22Rv1 (cell line): ENCODE data around the gene TNNC2.

Experiments
- H3K27ac ChIP-seq: fragments of 450-650 bp; 2 replicates; pipeline ENCODE4 v1.5.1; 2017
- CTCF ChIP-seq: fragments of 450-650 bp; IDR thresholded peaks from 2 replicates; pipeline ENCODE4 v1.5.1; 2017; ENCODE audit warnings: mild to moderate bottlenecking
- ZFX ChIP-seq: fragments of 450-650 bp; IDR thresholded peaks from 2 replicates; pipeline ENCODE4 v1.6.1; 2017; ENCODE audit warnings: antibody characterized with exemption, borderline replicate concordance

TNNC2 gene

GRCh38 chr20:45817376-45818194 lies 9.5 kb downstream of the TNNC2 start:
- peak overlapping the region; percentile 32 for H3K27ac ChIP-seq
- TF ChIP-seq CTCF (no peak), ZFX (no peak)

GRCh38 chr20:45816951-45817350 lies 10.2 kb downstream of the TNNC2 start:
- no peak for TF ChIP-seq CTCF
- TF ChIP-seq ZFX, result no peak
- peak overlapping the region; percentile 32 for H3K27ac ChIP-seq

GRCh38 chr20:45814314-45814713 lies 12.8 kb downstream of the TNNC2 start:
- H3K27ac ChIP-seq, result no peak overlapping the region
- TF ChIP-seq CTCF, result no peak
- TF ChIP-seq ZFX, result no peak

- no peak for TF ChIP-seq CTCF
- TF ChIP-seq ZFX, result no peak
- peak overlapping the region; percentile 77 for H3K27ac ChIP-seq
Measured at GRCh38 chr20:45813489-45813888, 13.6 kb downstream of the TNNC2 start.

GRCh38 chr20:45813006-45813340 lies 14.1 kb downstream of the TNNC2 start:
- peak overlapping the region; percentile 77 for H3K27ac ChIP-seq
- TF ChIP-seq CTCF (no peak), ZFX (no peak)

GRCh38 chr20:45812157-45813005 lies 14.7 kb downstream of the TNNC2 start, which contains the start of gene UBE2C:
Gene UBE2C (plus strand): TSS chr20:45812644. CDS start chr20:45812696, 52 bp downstream.
- TF ChIP-seq ZFX, result no peak
- TF ChIP-seq CTCF, result no peak
- H3K27ac ChIP-seq, result peak within 1 kb of the TSS; percentile 77
